AG10803 (cell line): ENCODE results near the gene MACROH2A1.
A peak's percentile ranks its signal among the peaks of the same experiment; 100 is the strongest.

ENCODE experiments used
- DNase-seq: peaks from one replicate; pipeline ENCODE4 v3.0.0; 2010; ENCODE audit warnings: low read depth
- H3K4me3 ChIP-seq: 2 replicates; pipeline ENCODE4 v1.5.1; 2011; ENCODE audit warnings: mild to moderate bottlenecking, low read length, control low read depth
- TF ChIP-seq, protein P1 (sequence below): conservative IDR thresholded peaks from 2 replicates; pipeline ENCODE4 v1.5.1; 2011; ENCODE audit warnings: mild to moderate bottlenecking, low read length, control low read depth, inconsistent platforms

MACROH2A1 gene

DNA sequence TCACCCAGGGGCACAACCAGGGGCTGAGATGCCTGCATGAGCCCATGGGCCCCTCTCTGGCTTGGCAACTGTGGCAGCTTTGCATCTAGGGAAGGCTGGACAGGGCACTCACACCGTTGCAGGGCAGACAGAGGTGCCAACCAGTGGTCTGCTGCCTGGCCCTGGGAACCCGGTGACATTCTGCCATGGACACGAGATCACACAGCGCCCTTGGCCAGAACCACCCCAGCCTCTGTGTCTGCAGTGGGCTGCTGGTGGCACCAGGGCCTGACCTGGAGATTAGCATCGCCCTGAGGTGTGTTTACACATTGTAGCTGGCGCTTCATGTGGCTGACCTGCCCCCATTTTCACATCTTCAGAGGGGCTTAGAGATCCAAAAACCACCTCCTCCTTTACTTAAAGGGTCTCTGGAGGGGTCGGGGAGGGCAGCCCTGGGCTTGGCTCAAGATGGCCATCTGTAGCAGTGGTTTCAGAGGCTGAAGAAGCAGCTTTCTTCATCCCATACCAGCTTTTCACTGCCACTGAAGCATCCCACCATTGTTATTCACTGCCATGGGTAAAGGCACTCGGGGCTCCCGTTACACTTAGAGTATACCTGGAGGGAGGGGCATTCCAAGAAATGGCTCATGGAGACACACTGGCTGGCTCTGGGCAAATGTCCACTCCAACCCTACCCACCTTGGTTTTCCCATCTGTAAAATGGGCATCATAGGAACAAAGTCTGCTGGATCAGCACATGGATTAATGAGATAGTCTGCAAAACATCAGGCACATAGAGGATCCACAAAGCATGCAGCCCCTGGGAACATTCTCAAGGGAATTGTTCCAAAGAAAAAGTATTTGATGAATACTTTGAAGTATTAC, 36.7 kb upstream of the MACROH2A1 start:
- DNase-seq = no peak
- TF ChIP-seq, protein P1, sequence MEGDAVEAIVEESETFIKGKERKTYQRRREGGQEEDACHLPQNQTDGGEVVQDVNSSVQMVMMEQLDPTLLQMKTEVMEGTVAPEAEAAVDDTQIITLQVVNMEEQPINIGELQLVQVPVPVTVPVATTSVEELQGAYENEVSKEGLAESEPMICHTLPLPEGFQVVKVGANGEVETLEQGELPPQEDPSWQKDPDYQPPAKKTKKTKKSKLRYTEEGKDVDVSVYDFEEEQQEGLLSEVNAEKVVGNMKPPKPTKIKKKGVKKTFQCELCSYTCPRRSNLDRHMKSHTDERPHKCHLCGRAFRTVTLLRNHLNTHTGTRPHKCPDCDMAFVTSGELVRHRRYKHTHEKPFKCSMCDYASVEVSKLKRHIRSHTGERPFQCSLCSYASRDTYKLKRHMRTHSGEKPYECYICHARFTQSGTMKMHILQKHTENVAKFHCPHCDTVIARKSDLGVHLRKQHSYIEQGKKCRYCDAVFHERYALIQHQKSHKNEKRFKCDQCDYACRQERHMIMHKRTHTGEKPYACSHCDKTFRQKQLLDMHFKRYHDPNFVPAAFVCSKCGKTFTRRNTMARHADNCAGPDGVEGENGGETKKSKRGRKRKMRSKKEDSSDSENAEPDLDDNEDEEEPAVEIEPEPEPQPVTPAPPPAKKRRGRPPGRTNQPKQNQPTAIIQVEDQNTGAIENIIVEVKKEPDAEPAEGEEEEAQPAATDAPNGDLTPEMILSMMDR = no peak
- no peak overlapping the region for H3K4me3 ChIP-seq

DNA sequence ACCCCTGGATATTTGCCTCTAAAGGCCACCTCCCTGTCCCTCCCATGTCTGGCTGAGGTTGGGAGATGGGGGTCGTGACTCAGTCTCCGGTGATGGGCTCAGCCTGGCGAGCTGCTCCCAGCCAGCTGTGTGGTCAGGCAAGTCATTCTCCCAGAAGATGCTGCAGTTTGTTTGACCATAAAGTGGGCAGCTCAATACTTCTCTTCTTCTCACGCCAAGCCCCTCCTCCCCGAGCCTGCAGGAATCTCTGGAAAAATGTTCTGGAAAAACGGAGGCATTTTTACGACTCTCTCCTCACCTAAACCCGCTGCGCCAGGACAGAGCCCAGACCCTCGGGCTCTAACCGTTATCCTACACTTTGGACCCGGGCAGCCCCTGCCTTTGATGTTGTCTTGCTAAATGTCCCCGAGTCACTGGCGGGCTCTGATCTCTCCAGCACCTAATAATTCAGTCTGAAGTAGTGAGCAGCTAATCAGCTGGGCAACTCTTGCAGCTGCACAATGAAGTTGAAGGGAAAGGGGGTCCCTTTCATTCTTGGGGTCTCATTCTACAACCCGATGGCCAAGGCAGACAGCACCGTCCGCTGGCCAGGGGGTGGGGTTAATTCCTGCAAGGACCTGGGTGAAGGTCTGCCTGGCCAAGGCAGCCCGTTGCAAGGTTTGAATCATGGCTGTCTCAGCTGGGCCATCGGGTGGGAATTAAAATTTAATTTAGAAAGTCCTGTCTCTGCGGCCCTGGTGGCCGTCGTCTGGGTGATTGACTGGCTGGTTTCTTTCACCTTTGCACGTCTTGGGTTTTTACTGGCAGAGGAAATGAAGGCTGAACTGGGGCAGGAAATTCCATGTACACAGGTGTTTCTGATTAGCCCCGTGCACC, 35.8 kb upstream of the MACROH2A1 start:
- no peak for DNase-seq
- TF ChIP-seq, protein P1 = no peak

DNA sequence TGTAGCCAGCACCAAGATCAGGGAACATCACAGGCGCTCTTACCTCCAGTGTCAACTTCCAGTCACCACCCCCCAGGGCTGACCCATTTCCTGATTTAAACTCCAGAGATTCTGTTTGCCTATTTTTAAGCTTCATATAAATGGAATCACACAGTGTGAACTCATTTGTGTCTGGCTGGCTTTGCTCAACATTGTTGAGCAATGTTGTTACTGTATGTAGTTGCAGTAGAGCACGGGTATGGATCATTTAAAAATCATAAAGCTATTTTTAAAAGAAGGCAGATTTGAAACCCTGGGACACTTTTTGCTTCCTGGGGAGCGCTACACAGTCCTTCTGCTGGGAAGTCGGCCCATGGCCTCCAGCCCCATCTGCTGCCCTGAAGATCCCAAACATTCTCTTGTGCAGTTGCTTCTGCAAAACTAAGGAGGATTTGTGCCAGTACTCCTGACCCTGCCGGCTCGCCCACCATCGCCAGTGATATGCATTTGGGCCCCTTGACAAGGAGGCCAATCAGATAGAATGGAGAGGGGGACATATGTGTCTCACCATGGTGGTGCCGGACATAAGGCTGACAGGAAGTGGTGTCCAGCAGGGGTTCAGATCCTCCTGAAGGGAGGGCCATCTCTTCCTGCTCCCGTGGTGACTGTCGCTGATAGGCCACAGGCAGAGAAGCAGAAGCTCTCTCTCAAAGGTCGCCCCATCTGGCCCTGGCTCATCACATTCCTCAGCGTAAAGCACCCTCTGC, 34.8 kb upstream of the MACROH2A1 start:
- TF ChIP-seq, protein P1 = no peak
- no peak overlapping the region for H3K4me3 ChIP-seq
- DNase-seq = peak; percentile 32

More for the DNA sequence above, 35.8 kb upstream of the MACROH2A1 start:
- H3K4me3 ChIP-seq = no peak overlapping the region

DNA sequence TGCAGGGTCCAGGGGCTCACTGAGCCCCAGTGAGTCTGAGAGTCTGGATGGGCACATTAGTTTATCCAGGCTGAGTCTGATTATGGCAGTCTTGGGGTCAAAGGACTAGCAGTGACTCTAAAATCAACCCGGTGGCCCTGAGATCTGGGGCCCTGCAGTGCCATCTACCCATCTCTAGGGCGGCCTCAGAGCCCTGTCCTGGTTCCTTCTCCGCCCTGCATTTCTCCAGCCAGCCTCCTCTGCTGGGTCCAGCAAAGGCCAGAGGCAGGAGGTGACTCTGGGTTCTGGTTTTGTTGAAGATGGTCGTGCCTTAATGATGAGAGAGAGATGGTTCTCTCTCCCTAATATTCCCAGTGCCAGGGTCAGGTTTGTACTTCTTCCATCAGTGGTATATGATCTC, 33.1 kb upstream of the MACROH2A1 start:
- H3K4me3 ChIP-seq = no peak overlapping the region
- TF ChIP-seq, protein P1 = no peak
- DNase-seq = no peak

DNA sequence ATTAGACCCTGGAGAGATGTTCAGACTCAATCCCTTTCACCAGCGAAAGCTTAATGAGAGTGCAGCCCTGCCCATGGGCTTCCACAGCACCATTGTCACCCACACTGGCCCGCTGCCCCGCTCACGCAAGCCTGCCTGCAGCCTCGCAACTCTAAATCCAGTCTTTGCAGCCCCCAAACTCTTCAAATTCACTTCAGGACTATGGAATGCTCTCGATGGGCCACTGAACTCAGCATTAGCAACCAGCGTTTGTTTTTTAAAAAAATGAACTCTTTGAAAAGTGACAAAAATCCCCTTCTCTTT, 31.1 kb upstream of the MACROH2A1 start:
- TF ChIP-seq, protein P1 = no peak
- DNase-seq = no peak

DNA sequence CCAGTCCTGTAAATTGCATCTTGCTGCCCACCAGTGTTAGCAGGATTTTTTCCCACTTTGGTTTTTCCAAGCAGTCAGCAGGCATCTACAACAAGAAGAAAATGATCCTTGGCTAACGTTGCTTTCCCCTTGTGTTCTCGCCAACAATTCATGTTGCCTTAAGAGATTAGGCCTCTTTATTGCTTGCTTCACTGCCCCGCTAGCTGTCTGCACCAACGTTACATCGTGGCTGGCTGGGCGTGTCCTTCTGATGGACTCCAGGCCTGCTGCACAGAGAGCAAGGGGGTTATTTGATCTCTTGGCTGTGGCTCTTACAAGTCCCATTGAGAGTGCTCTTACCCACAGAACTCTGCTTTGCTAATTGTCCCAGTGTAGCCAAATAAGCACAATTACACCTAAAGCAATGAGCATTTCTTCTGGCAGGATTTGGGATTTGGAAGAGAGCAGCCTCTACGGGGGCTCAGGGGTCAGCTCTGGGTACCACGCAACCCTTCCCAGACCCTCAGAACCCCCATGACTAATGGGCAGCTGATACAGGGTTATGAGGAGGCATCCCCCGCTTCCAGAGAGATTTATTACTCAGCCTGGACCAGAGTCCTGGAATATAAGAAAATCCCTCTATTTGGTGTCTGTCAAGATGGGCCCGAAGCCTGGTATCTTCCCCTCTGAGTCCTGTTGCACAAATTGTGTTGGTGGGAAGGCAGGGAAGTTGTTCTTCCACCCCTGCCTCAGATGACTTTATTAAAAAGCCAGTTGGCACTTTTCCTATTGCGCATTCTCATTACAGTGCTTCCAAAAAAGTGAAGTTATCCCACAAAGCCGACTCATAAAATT, 30.5 kb upstream of the MACROH2A1 start:
- no peak overlapping the region for H3K4me3 ChIP-seq
- DNase-seq = no peak
- TF ChIP-seq, protein P1 = no peak

More for the DNA sequence above, 31.1 kb upstream of the MACROH2A1 start:
- H3K4me3 ChIP-seq = no peak overlapping the region
